Measurements from ENCODE around the gene MRPL24. TPM values are rescaled to one million over a fixed set of nuclear protein-coding genes. Genes with fewer than 3 reads are reported as not detected.
A peak's percentile ranks its signal among the peaks of the same experiment; 100 is the strongest.

The MRPL24 gene
- total RNA-seq, 1 donor from 2014 or later = 41.8 TPM

DNA sequence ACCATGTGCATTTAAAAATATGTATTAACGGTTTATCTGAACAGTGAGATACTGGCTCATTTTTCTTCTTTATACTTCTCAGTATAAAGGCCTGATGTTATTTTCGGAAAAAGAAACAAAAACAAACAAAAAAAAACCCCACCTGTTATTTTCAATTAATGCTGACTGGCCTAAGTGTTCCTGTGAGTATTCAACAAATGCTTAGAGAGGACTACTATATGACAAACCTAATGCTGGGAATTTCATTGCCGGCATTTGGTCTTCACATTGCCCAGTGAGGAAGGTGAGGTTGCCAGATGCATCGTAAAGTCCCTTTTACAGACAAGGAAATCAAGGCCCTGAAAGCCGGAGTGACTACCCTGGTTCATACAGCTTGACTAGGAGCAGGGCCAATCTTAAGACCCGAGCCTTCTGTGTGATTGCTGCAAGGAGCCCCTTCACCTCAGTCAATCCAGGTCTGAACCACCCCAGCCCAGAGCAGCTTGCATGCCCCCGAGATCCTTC lies 599 bp downstream of the MRPL24 start:
- peaks cover 6% of the 10 kb centered on the region for H3K4me1 ChIP-seq
- H3K27me3 ChIP-seq = no peaks in the 10 kb centered on the region
- peaks cover 44% of the 10 kb centered on the region for H3K36me3 ChIP-seq
- H3K27ac ChIP-seq = peak overlapping the region; percentile 83
- TF ChIP-seq, protein P1, sequence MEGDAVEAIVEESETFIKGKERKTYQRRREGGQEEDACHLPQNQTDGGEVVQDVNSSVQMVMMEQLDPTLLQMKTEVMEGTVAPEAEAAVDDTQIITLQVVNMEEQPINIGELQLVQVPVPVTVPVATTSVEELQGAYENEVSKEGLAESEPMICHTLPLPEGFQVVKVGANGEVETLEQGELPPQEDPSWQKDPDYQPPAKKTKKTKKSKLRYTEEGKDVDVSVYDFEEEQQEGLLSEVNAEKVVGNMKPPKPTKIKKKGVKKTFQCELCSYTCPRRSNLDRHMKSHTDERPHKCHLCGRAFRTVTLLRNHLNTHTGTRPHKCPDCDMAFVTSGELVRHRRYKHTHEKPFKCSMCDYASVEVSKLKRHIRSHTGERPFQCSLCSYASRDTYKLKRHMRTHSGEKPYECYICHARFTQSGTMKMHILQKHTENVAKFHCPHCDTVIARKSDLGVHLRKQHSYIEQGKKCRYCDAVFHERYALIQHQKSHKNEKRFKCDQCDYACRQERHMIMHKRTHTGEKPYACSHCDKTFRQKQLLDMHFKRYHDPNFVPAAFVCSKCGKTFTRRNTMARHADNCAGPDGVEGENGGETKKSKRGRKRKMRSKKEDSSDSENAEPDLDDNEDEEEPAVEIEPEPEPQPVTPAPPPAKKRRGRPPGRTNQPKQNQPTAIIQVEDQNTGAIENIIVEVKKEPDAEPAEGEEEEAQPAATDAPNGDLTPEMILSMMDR (IDR thresholded peaks at IDR 0.05) = no peak
- intact Hi-C loops (cut with DNase I) = no loop called here
- DNase-seq (no peak), ATAC-seq (no peak)
- peak overlapping the region; percentile 88 for H3K4me3 ChIP-seq
- no peaks in the 10 kb centered on the region for H3K9me3 ChIP-seq

DNA sequence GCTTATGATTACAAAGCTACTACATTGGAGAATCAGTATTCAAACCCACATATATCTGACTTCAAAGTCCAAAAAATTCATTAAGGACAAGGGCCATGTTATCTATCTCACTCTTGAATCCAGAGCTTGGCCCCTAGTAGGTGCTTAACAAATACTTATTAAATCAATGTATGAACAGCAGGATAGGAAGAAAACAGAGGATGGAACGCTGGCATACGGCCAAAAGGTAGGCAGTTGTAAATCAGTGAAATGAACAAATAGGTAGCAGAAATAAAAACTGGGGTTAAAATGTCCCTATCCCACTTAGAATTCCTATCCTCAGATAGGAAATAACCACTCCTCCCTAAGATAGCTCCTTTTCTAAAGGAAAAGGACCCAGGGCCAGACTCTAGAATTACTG lies 2.0 kb downstream of the MRPL24 start:
- ATAC-seq (no peak), DNase-seq (no peak)
- Histone ChIP-seq H3K27me3 (no peaks in the 10 kb centered on the region), H3K9me3 (no peaks in the 10 kb centered on the region), H3K27ac (no peak overlapping the region), H3K36me3 (peaks cover 43% of the 10 kb centered on the region), H3K4me1 (peaks cover 6% of the 10 kb centered on the region), H3K4me3 (no peak overlapping the region)
- TF ChIP-seq, protein P1 (IDR thresholded peaks at IDR 0.05) = no peak
- intact Hi-C loops (cut with DNase I) = no loop called here

DNA sequence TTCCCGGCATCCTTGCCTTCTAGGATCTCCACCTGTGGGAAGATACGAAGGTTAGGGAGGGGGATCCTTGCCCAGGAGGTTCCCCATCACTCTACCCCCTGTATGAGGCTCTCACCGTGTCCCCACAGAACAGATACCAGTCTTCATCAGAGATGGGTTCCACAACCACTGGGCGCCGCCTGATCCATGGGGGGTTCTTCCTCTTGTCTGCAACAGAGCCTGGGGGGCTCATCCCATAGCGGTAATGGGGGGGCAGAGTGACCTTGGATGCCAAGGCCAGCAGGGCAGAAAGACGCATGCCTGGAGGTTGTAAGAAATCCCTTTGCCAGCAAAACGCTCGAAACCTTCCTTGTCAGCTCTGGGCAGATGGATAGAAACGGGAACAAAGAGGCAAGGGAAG lies 2.5 kb downstream of the MRPL24 start:
- Histone ChIP-seq H3K4me1 (peaks cover 6% of the 10 kb centered on the region), H3K9me3 (no peaks in the 10 kb centered on the region), H3K27me3 (no peaks in the 10 kb centered on the region), H3K36me3 (peaks cover 42% of the 10 kb centered on the region), H3K27ac (no peak overlapping the region), H3K4me3 (no peak overlapping the region)
- TF ChIP-seq, protein P1 (IDR thresholded peaks at IDR 0.05) = no peak
- no peak for ATAC-seq
- no peak for DNase-seq
- intact Hi-C loops (cut with DNase I) = no loop called here

DNA sequence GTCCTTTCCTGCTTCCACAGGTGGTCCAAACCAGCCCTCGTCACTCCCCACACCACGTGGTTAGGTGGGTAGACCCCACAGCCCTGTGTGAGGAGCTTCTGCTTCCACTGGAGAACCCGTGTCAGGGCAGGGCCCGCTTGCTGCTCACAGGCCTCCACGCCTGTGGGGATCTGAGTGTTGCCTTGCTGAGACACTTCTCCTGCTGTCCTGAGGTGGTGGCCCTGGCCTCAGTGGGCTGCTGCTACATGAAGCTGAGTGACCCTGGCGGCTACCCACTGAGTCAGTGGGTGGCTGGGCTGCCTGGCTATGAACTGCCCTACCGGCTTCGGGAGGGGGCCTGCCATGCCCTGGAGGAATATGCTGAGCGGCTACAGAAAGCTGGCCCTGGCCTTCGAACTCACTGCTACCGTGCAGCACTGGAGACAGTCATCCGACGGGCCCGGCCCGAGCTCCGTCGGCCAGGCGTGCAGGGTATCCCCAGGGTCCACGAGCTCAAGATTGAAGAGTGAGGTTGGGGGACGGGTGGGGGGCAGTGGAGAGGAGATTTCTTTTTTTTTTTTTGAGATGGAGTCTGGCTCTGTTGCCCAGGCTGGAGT lies 6.8 kb downstream of the MRPL24 start:
- intact Hi-C loops (cut with DNase I) = no loop called here
- no peaks in the 10 kb centered on the region for H3K27me3 ChIP-seq
- peaks cover 5% of the 10 kb centered on the region for H3K4me1 ChIP-seq
- H3K36me3 ChIP-seq = peaks cover 33% of the 10 kb centered on the region
- H3K4me3 ChIP-seq = no peak overlapping the region
- no peaks in the 10 kb centered on the region for H3K9me3 ChIP-seq
- TF ChIP-seq, protein P1 (IDR thresholded peaks at IDR 0.05) = no peak
- DNase-seq (no peak), ATAC-seq (no peak)
- no peak overlapping the region for H3K27ac ChIP-seq

DNA sequence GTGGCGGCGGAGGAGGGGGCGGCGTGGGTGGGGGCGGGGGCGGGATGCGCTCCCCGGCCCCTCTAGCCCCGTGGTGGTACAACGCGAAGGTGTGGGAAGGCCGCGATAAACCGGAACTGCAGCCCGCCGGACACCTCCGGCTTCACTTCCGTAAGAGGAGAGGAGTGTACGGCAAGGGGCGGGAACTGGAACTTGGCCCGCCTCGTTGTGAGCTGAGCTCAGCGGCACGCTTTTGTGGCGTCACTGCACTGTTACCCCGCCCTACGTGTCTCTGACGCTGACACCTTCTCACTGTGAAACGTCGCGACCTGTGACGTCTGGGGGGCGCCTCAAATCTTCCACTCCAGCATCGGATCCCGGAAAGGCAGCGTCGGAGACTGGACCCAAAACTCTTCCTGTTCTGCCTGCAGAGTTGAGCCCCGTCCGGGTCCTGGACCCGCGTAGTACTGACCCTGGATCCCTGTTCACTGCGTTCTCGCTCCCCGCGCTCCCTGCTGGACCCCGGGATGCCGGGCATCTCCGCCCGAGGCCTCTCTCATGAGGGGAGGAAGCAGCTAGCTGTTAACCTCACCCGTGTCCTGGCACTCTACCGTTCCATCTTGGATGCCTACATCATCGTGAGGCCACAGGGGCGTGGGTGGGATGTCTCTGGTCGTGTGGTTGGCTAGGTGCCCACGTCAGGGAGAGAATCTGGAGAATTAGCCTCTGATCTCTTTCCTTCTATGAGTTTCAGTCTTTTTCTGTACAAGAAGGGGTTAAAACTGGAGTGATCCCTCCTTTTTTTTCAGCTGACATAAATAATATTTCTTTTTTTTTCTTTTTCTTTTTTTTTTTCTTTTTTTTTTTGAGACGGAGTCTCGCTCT lies 12.1 kb downstream of the MRPL24 start, which contains the start of gene ISG20L2:
Gene ISG20L2 (minus strand): TSS at position 168 of the 864 bp plus-strand sequence. CDS start 1,114 bp downstream, outside the sequence.
- H3K9me3 ChIP-seq = no peaks in the 10 kb centered on the region
- TF ChIP-seq, protein P1 (IDR thresholded peaks at IDR 0.05) = no peak
- H3K4me3 ChIP-seq = peak within 1 kb of the TSS; percentile 79
- DNase-seq (peak; percentile 98), ATAC-seq (peak; percentile 95)
- intact Hi-C loops (cut with DNase I) = loop anchor here (5.0 kb wide), 1 partner anchor 37 kb away; no protein-coding TSS in a partner anchor
- H3K27me3 ChIP-seq = no peaks in the 10 kb centered on the region
- peaks cover 25% of the 10 kb centered on the region for H3K36me3 ChIP-seq
- peaks cover 39% of the 10 kb centered on the region for H3K4me1 ChIP-seq
- H3K27ac ChIP-seq = peak within 1 kb of the TSS; percentile 96
